PC-9 (cell line): ENCODE data around the gene CTXND1. TPM values are rescaled to one million over a fixed set of nuclear protein-coding genes. Genes with fewer than 3 reads are reported as not detected.

Experiments used
- BruUV-seq: library from RNA; stranded (reverse); fragments of 400-500 nt; replicated peaks from 2 replicates; lab custom pipeline; 2021; lab: Mats Ljungman, UMichigan
- CTCF ChIA-PET: fragments of 300-600 bp; sonication (Branson Sonifier 250); formaldehyde crosslinking; loops from one replicate; lab custom pipeline; 2022; ENCODE audit warnings: antibody characterized with exemption; lab: Charles Lee
- POLR2A ChIA-PET: fragments of 300-600 bp; sonication (Branson Sonifier 250); formaldehyde crosslinking; loops from one replicate; lab custom pipeline; 2022; ENCODE audit warnings: antibody characterized with exemption; ENCODE audit not compliant: unreplicated experiment; lab: Charles Lee
- DNase-seq, 2 experiments: peaks; one replicate each; pipeline versions ENCODE4 v3.0.0 to v3.0.0-alpha.2; 2015 to 2022; ENCODE audit warnings: mixed read lengths in 1 of 2
- H2AFZ ChIP-seq: fragments of 200-600 bp; sonication (generic); 2 replicates; pipeline ENCODE4 v1.8.1; 2017; ENCODE audit warnings: antibody characterized with exemption
- H3F3A ChIP-seq: fragments of 200-600 bp; sonication (generic); 2 replicates; pipeline ENCODE4 v1.8.1; 2017; ENCODE audit warnings: antibody characterized with exemption, mild to moderate bottlenecking, low read depth; ENCODE audit not compliant: insufficient read depth
- H3K27ac ChIP-seq: fragments of 200-600 bp; sonication (generic); 2 replicates; pipeline ENCODE4 v1.6.1; 2016; ENCODE audit warnings: mixed run types
- H3K27me3 ChIP-seq: fragments of 200-600 bp; sonication (generic); 2 replicates; pipeline ENCODE4 v1.6.1; 2016; ENCODE audit warnings: low read depth, mixed run types; ENCODE audit not compliant: insufficient read depth
- H3K36me3 ChIP-seq: fragments of 200-600 bp; sonication (generic); 2 replicates; pipeline ENCODE4 v1.6.1; 2016; ENCODE audit warnings: low read depth, mixed run types
- H3K4me1 ChIP-seq: fragments of 200-600 bp; sonication (generic); replicated peaks from 2 replicates; pipeline ENCODE4 v1.6.1; 2016; ENCODE audit warnings: mixed run types; ENCODE audit not compliant: insufficient read depth
- H3K4me2 ChIP-seq: fragments of 200-600 bp; sonication (generic); 2 replicates; pipeline ENCODE4 v1.6.1; 2017; ENCODE audit warnings: mixed run types
- H3K4me3 ChIP-seq: fragments of 200-600 bp; sonication (generic); 2 replicates; pipeline ENCODE4 v1.6.1; 2016; ENCODE audit warnings: mixed run types
- H3K79me2 ChIP-seq: fragments of 200-600 bp; sonication (generic); 2 replicates; pipeline ENCODE4 v1.6.1; 2017; ENCODE audit warnings: low read depth, mixed run types
- H3K9me2 ChIP-seq: fragments of 200-600 bp; sonication (generic); 2 replicates; pipeline ENCODE4 v1.8.1; 2017; ENCODE audit warnings: mild to moderate bottlenecking; ENCODE audit not compliant: insufficient read depth
- H3K9me3 ChIP-seq: fragments of 200-600 bp; sonication (generic); 2 replicates; pipeline ENCODE4 v1.8.1; 2016; ENCODE audit warnings: low read depth; ENCODE audit not compliant: insufficient read depth
- H4K20me1 ChIP-seq: fragments of 200-600 bp; sonication (generic); 2 replicates; pipeline ENCODE4 v1.8.1; 2017; ENCODE audit not compliant: insufficient read depth
- CTCF ChIP-seq: fragments of 200-600 bp; sonication (generic); conservative IDR thresholded peaks from 2 replicates; pipeline ENCODE4 v1.6.1; 2017; ENCODE audit warnings: mixed run types, antibody characterized with exemption, mild to moderate bottlenecking, moderate library complexity
- EZH2 ChIP-seq: fragments of 200-600 bp; sonication (generic); IDR thresholded peaks from 2 replicates; pipeline ENCODE4 v1.8.0; 2017; ENCODE audit warnings: antibody characterized with exemption, low read depth
- intact Hi-C: fragments of 100-400 bp; cut with micrococcal nuclease; formaldehyde crosslinking; loops from one replicate; pipeline ENCODE4 v1.10.0; 2022; ENCODE audit not compliant: unreplicated experiment
- total RNA-seq: library from RNA; stranded (reverse); gene quantifications from 2 replicates; pipeline ENCODE4 v1.2.3, GENCODE V29; 2021

Gene CTXND1
- total RNA-seq, 1 experiment from 2014 or later, result not detected

- no peak overlapping the region for H3K27ac ChIP-seq
- H3K36me3 ChIP-seq, result no peaks in the 10 kb centered on the region
- no peaks in the 10 kb centered on the region for H3F3A ChIP-seq
- no TSS peak for BruUV-seq
- ChIA-PET POLR2A (interaction anchor here (0.5 kb wide), 1 partner anchor 288 kb away, joined by 6 read pairs; no protein-coding TSS in a partner anchor), CTCF (no interaction called here)
- TF ChIP-seq EZH2 (no peak), CTCF (peak; percentile 59)
- H4K20me1 ChIP-seq, result no peaks in the 10 kb centered on the region
- peaks cover 27% of the 10 kb centered on the region for H3K27me3 ChIP-seq
- no peaks in the 10 kb centered on the region for H3K9me3 ChIP-seq
- H3K9me2 ChIP-seq, result no peaks in the 10 kb centered on the region
- no peak for DNase-seq
- H3K4me1 ChIP-seq, result no peaks in the 10 kb centered on the region
- H3K4me2 ChIP-seq, result no peak overlapping the region
- H2AFZ ChIP-seq, result no peak overlapping the region
- H3K4me3 ChIP-seq, result no peak overlapping the region
- no peaks in the 10 kb centered on the region for H3K79me2 ChIP-seq
- intact Hi-C loops, result loop anchor here (5.0 kb wide), 1 partner anchor 1025 kb away; no protein-coding TSS in a partner anchor
These were observed 9.8 kb downstream of the CTXND1 start for GRCh38 chr15:80242132-80242769.

- intact Hi-C loops, result loop anchor here (5.0 kb wide), 1 partner anchor 1026 kb away; no protein-coding TSS in a partner anchor
- Histone ChIP-seq H2AFZ (no peak overlapping the region), H3K27ac (no peak overlapping the region), H3F3A (no peaks in the 10 kb centered on the region), H3K4me2 (no peak overlapping the region), H3K79me2 (no peaks in the 10 kb centered on the region), H3K9me3 (no peaks in the 10 kb centered on the region), H4K20me1 (no peaks in the 10 kb centered on the region), H3K36me3 (no peaks in the 10 kb centered on the region), H3K4me1 (no peaks in the 10 kb centered on the region), H3K27me3 (peaks cover 20% of the 10 kb centered on the region), H3K4me3 (no peak overlapping the region), H3K9me2 (no peaks in the 10 kb centered on the region)
- ChIA-PET CTCF (no interaction called here), POLR2A (no interaction called here)
- no peak for DNase-seq
- no TSS peak for BruUV-seq
- TF ChIP-seq EZH2, result no peak
- no peak for TF ChIP-seq CTCF
These were observed 10.5 kb downstream of the CTXND1 start for GRCh38 chr15:80241508-80241907.

DNA sequence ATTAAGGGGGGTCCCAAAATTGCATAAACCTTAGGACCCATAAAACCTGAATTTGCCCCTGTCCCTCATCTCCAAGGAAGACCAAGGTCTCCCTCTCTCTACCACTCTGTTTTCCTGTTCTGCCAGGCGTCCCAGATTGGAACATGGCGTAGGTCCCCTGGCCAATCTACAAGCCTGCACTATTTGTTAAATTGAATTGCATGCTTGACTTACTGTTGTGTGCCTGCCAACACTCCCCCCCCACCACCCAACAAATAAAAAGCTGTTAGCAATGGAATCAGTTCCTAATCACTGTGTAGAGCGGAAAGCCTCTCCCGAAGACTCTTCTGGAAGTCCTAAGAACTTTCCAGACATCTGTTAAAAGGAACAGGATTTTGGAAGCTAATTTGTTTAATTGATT is 11.7 kb downstream of the CTXND1 start:
- ChIA-PET POLR2A (no interaction called here), CTCF (interaction anchor here (1.0 kb wide), 1 partner anchor 900 kb away, joined by 4 read pairs; no protein-coding TSS in a partner anchor)
- BruUV-seq, result no TSS peak
- Histone ChIP-seq H3K27ac (no peak overlapping the region), H4K20me1 (no peaks in the 10 kb centered on the region), H3K9me2 (no peaks in the 10 kb centered on the region), H3K4me2 (no peak overlapping the region), H3K4me3 (no peak overlapping the region), H3F3A (no peaks in the 10 kb centered on the region), H3K9me3 (no peaks in the 10 kb centered on the region), H3K36me3 (no peaks in the 10 kb centered on the region), H3K79me2 (no peaks in the 10 kb centered on the region), H2AFZ (no peak overlapping the region), H3K27me3 (peaks cover 9% of the 10 kb centered on the region), H3K4me1 (no peaks in the 10 kb centered on the region)
- TF ChIP-seq EZH2, result no peak
- no peak for TF ChIP-seq CTCF
- intact Hi-C loops, result loop anchor here (5.0 kb wide), 1 partner anchor 1027 kb away; no protein-coding TSS in a partner anchor
- no peak for DNase-seq
